SK-N-MC (cell line): Measurements from ENCODE around the gene TMEM74B.

Experiments
- EZH2 ChIP-seq: fragments of 200-600 bp; sonication (generic); IDR thresholded peaks from one replicate; pipeline ENCODE4 v1.6.1; 2017; ENCODE audit warnings: antibody characterized with exemption
- FOXP2 ChIP-seq: optimal IDR thresholded peaks from 2 replicates; pipeline ENCODE3; 2011; ENCODE audit warnings: mild to moderate bottlenecking, moderate library complexity; ENCODE audit not compliant: insufficient read depth; ENCODE audit errors: extremely low read length, control extremely low read depth
- POLR2AphosphoS5 ChIP-seq: IDR thresholded peaks from 2 replicates; pipeline ENCODE4 v1.6.1; 2012; ENCODE audit warnings: mild to moderate bottlenecking, low read depth, low read length, borderline replicate concordance

- TF ChIP-seq POLR2AphosphoS5: no peak
- TF ChIP-seq EZH2: no peak
- no peak for TF ChIP-seq FOXP2
Measured at GRCh38 chr20:1196634-1197033, 11.9 kb upstream of the TMEM74B start.
